Measurements from ENCODE around the gene ROGDI.

Gene ROGDI

GRCh38 chr16:4802659-4803287 is 340 bp upstream of the ROGDI start:
- Histone ChIP-seq H3K27ac (ENCODE audit: low read depth, low read length, poor library complexity, severe bottlenecking) (peak overlapping the region; percentile 31), H4K20me1 (ENCODE audit: insufficient read depth, low read length) (no peaks in the 10 kb centered on the region), H3K4me3 (ENCODE audit: low read depth, low read length, poor library complexity, severe bottlenecking) (peak overlapping the region; percentile 80), H3K36me3 (ENCODE audit: insufficient read depth, low read length) (peaks cover 19% of the 10 kb centered on the region), H3K9me2 (ENCODE audit: low read depth, low read length) (no peaks in the 10 kb centered on the region), H3K9me3 (ENCODE audit: low read length) (no peaks in the 10 kb centered on the region), H3F3A (ENCODE audit: insufficient read depth, low read length) (no peaks in the 10 kb centered on the region), H3K4me2 (ENCODE audit: low read length) (peak overlapping the region; percentile 85), H3K27me3 (ENCODE audit: insufficient read depth, low read length) (no peaks in the 10 kb centered on the region), H3K9ac (ENCODE audit: low read length) (peak overlapping the region; percentile 65), H2AFZ (ENCODE audit: low read length) (no peak overlapping the region), H3K79me2 (ENCODE audit: insufficient read depth, low read length) (no peaks in the 10 kb centered on the region), H3K4me1 (ENCODE audit: insufficient read depth, low read length, severe bottlenecking) (peaks cover 16% of the 10 kb centered on the region)
- TF ChIP-seq EZH2 (IDR thresholded peaks at IDR 0.05; ENCODE audit: borderline replicate concordance, low read length) (no peak), CTCF (IDR thresholded peaks at IDR 0.05; ENCODE audit: low read length) (no peak)

GRCh38 chr16:4801051-4801961 is 1.1 kb downstream of the ROGDI start:
- no peak overlapping the region for H2AFZ ChIP-seq (ENCODE audit: low read length)
- TF ChIP-seq EZH2 (IDR thresholded peaks at IDR 0.05; ENCODE audit: borderline replicate concordance, low read length) = no peak
- no peak for TF ChIP-seq CTCF (IDR thresholded peaks at IDR 0.05; ENCODE audit: low read length)
- H3K79me2 ChIP-seq (ENCODE audit: insufficient read depth, low read length) = no peaks in the 10 kb centered on the region
- peaks cover 11% of the 10 kb centered on the region; the same call in 1 of the 2 replicates for H3K36me3 ChIP-seq (ENCODE audit: insufficient read depth, low read length)
- peak overlapping the region; percentile 85 for H3K4me2 ChIP-seq (ENCODE audit: low read length)
- no peaks in the 10 kb centered on the region for H4K20me1 ChIP-seq (ENCODE audit: insufficient read depth, low read length)
- H3K9me3 ChIP-seq (ENCODE audit: low read length) = no peaks in the 10 kb centered on the region
- peaks cover 3% of the 10 kb centered on the region; the same call in 1 of the 2 replicates for H3K27me3 ChIP-seq (ENCODE audit: insufficient read depth, low read length)
- peaks cover 16% of the 10 kb centered on the region for H3K4me1 ChIP-seq (ENCODE audit: insufficient read depth, low read length, severe bottlenecking)
- H3K4me3 ChIP-seq (ENCODE audit: low read depth, low read length, poor library complexity, severe bottlenecking) = peak overlapping the region; percentile 80
- no peaks in the 10 kb centered on the region for H3K9me2 ChIP-seq (ENCODE audit: low read depth, low read length)
- no peak overlapping the region for H3K27ac ChIP-seq (ENCODE audit: low read depth, low read length, poor library complexity, severe bottlenecking)
- peak overlapping the region; percentile 47; the same call in 1 of the 2 replicates for H3K9ac ChIP-seq (ENCODE audit: low read length)
- H3F3A ChIP-seq (ENCODE audit: insufficient read depth, low read length) = no peaks in the 10 kb centered on the region

GRCh38 chr16:4800290-4801041 is 2.0 kb downstream of the ROGDI start:
- Histone ChIP-seq H2AFZ (ENCODE audit: low read length) (no peak overlapping the region), H3K9ac (ENCODE audit: low read length) (no peak overlapping the region), H3F3A (ENCODE audit: insufficient read depth, low read length) (no peaks in the 10 kb centered on the region), H3K79me2 (ENCODE audit: insufficient read depth, low read length) (no peaks in the 10 kb centered on the region), H4K20me1 (ENCODE audit: insufficient read depth, low read length) (no peaks in the 10 kb centered on the region), H3K27me3 (ENCODE audit: insufficient read depth, low read length) (peaks cover 3% of the 10 kb centered on the region; the same call in 1 of the 2 replicates), H3K9me2 (ENCODE audit: low read depth, low read length) (no peaks in the 10 kb centered on the region), H3K27ac (ENCODE audit: low read depth, low read length, poor library complexity, severe bottlenecking) (no peak overlapping the region), H3K36me3 (ENCODE audit: insufficient read depth, low read length) (peaks cover 11% of the 10 kb centered on the region; the same call in 1 of the 2 replicates), H3K9me3 (ENCODE audit: low read length) (no peaks in the 10 kb centered on the region), H3K4me3 (ENCODE audit: low read depth, low read length, poor library complexity, severe bottlenecking) (no peak overlapping the region), H3K4me2 (ENCODE audit: low read length) (no peak overlapping the region), H3K4me1 (ENCODE audit: insufficient read depth, low read length, severe bottlenecking) (peaks cover 16% of the 10 kb centered on the region)
- no peak for TF ChIP-seq EZH2 (IDR thresholded peaks at IDR 0.05; ENCODE audit: borderline replicate concordance, low read length)
- TF ChIP-seq CTCF (IDR thresholded peaks at IDR 0.05; ENCODE audit: low read length) = no peak
